ENCODE measurements around the gene ACTN4. TPM values are rescaled to one million over a fixed set of nuclear protein-coding genes. Genes with fewer than 3 reads are reported as not detected.
A peak's percentile ranks its signal among the peaks of the same experiment; 100 is the strongest.

ACTN4 gene
- total RNA-seq, 1 experiment from 2014 or later = 199 TPM

DNA sequence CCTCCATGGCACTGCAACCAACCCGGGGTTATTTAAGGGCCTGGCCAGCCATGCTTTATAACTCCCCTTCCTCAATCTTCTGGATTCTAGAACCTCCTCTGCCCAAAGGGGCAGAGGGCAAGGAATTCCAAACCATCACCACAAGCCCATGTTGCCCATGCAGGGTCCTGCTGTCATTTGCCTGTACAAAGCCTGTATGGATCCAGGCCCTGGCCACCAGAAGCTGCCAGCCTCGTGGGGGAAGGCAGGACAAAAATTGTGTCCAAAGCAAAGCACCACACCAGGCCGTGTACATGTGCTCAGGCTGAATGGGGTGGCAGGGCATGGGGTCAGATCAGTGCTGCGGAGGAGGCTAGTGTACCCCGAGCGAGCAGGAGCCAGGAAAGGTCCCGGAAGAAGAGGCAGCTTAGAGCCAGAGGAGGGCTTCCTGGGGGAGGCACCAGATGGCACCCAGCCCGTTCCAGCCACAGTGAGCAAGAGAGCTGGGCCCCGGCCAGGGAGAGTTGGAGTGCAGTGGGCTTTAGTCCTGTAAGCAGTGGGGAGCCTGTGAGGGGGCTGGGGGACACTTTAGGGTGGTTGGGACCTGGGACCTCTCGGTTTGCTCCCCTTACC is 61.1 kb downstream of the ACTN4 start:
- no peak for DNase-seq (ENCODE audit: low read depth)

DNA sequence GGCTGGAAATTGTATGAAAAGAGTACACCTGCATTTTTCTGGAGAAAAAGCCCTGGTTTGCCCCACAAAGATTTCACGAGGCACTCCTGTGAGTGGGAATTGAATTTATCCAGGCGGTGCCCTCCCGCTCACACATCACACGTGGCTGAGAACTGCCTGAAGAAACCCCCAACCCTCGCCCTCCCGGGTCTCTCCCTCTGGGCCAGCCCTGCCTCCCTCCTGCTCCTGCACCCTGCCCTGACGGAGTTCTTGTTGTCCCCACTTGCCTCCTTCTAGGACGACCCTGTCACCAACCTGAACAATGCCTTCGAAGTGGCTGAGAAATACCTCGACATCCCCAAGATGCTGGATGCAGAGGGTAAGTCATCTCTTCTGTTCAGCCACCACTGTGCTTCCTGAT is 61.7 kb downstream of the ACTN4 start:
- DNase-seq (ENCODE audit: low read depth) = no peak

DNA sequence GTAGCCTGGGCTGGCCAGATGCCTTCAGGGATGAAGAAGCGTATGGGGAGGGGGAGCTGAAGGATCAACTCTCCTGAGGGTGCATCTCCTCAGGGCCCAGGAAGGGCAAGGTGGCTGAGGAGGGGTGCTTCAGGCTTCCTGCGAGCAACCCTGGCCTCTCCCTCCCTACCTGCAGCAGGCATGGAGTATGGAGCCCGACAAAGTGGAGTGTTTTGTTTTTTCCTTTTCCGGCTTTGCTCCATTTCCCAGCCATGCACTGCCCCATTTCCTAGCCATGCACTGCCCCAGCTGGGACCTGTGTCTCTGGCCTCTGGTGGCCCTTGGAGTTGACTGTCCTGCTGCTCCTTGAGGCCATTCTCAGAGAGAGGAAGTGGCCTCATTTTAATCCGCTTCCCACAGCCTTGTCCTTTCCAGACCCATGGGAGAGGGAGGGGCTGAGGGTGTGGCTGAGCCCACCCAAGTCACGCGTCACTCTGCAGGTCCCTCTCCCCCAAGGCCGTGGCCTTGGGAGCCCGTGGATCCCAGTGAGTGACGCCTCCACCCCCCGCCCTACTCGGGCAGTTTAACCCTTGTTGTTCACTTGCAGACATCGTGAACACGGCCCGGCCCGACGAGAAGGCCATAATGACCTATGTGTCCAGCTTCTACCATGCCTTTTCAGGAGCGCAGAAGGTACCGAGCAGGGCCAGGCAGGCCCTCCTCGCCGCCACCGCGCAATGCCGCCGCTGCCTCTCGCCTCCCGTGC is 62.4 kb downstream of the ACTN4 start:
- DNase-seq (ENCODE audit: low read depth) = no peak

DNA sequence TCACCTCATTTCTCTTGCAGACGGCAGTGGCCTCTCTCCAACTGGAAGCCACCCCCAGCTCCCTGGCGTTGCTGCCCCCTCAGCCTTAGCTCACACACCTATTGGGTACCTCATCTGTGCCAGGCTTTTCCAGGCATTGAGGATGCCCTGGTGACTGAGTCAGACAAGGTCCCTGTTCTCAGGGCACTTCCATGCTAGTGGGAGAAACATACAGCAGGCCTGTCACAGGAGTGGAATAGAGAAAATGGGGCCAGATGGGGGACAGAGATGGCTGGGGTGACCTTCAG is 62.9 kb downstream of the ACTN4 start:
- no peak for DNase-seq (ENCODE audit: low read depth)

DNA sequence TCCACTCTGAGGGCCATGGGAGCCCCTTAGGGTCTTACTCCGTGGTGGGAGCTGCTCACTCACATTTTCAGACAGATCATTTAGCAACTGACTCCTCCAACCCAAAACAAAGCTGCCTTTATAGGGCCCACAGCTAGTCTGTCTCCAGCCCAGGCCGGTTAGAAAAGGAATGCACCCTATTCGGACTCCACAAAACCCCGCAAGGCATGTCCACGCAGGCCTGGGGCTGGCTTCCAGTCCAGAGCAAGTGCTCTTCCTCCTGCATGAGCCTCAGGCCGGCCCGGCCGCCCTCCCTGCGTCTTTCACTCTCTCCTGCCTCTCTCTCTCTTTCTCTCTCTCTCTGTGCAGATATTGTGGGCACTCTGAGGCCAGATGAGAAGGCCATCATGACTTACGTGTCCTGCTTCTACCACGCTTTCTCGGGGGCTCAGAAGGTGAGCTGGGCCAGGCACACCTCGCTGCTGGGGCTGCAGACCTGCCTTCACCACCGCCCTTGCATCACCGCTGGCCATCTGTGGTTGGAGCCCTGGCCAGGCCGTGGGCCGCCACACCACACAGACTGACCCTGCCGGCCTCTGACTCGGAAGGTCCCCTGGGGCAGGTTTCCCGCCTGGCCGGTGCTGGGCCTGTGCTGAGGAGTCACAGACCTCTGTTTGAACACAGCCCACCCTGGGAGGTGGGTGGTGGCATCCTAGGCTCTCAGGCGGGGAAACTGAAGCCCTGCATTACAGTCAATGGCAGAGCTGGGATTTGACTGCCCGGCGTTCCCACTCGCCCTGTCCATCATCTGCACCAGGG is 63.7 kb downstream of the ACTN4 start:
- DNase-seq (ENCODE audit: low read depth) = no peak

DNA sequence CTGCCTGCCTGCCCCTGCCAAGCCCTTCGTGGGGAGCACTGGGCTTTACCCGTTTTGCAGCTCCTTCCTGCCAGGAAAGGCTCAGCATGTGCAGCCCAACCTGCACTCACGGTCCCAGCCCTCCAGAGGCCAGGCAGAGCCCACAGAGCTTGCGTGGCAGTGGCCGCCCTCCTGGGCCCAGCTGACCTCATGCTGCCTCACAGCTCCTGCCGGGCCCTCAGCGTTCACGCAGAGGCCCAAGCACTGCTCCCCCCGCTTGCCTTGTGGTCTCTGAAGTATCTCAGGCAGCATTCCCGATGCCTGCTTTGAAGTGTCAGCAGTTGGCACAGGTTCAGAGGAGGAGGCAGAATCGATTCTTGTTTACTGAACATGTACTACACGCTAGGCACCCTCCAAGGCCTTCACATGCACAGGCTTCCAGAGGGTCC is 64.3 kb downstream of the ACTN4 start:
- peak; percentile 75 for DNase-seq (ENCODE audit: low read depth)

DNA sequence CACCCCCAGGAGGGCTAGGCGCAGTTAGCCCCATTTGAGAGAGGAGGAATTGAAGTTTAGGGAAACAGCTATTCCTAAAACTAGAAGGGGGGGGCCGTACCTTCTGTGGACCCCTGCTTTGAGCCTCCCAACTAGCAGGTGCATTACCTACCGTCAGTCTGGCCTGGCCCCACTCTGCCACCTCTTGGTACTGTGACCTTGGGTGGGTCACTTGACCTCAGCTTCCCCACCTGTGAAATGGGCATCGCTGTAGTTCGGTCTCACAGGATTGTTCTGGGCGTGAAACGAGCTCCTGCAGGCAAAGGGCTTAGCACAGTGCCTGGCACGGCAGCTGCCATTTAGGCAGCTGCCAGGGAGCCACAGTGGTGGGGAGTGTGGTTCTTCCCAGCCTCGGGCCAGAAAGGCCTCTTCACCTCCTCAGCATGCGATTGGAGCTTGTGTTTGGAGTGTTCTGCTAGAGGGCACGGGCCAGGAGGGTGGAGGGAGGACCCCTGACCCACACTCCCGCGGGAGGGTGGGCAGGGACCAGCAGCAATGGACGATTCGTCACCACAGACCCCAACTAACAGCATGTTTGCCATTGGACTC is 64.8 kb downstream of the ACTN4 start:
- no peak for DNase-seq (ENCODE audit: low read depth)

DNA sequence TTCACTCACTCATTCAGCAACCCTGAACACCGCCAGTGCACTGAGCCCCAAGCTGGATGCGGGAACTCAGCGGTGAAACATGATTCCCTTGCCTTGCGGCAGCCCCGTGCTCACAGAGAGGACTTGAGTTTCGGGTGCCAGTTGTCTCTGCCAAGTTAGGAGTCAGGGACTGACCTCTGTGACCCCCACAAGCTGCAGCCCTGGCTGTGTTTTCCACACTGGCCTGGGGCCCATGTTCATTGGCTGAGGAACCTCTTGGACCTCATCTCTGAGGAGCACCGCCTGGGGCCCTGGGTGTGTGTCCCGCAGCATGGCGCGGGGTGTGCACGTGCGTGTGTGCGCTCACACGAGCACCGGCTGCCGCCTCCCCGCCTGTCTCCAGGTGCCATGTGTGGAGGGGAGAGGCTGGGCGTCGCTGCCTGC is 65.8 kb downstream of the ACTN4 start:
- DNase-seq (ENCODE audit: low read depth) = no peak

DNA sequence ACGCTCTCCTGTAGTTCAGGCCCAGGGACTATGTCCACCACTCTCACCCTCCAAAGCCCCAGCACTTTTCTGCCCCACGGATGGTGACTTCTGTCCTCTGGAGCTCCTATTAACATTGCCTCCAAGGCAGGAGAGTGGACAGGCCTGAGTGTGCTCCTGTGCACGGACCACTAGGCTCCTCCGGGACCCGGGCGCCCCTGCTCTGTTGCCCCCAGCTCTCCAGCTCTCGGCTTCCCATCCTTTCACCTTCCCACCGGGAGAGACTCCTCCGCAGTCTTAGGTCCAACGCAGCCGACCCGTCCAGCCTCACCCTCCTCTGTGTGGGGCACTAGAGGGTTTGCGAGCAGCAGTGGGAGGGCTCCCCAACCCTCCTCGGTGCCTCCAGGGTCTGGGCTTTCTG is 66.4 kb downstream of the ACTN4 start:
- no peak for DNase-seq (ENCODE audit: low read depth)

DNA sequence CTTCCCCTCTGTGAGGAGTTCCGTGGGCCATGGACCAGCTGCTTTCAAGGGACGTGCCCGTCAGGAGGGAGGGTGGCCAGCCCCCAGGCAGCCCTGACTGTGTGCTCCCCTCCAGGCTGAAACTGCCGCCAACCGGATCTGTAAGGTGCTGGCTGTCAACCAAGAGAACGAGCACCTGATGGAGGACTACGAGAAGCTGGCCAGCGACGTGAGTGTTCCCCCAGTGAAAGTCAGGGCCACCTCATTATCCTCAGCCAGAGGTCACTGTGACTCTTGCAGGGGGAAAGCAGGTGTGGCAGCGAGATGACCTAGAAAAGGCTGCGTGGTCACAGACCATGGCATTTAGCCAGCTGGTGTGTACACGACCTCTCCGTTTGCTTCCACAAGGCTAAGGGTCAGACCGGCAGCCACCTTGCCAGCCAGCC is 66.9 kb downstream of the ACTN4 start:
- DNase-seq (ENCODE audit: low read depth) = no peak

DNA sequence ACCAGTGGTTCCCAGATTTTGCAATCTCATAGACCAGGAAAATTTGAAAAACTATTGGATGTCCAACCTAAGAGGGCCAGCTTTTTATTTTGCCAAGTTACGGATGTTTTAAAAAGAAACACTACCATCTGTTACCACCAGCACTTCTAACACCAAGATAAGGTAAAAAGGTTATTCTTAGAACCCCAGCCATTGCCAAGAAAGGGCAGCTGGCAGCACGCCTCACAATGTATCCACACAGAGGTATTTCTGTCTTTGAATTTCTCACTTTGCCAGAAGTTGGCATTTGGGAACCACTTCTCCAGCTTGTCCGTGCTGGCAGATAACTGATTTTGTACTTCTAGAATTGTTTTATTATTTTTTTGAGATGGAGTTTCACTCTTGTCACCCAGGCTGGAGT is 68.1 kb downstream of the ACTN4 start:
- DNase-seq (ENCODE audit: low read depth) = no peak

DNA sequence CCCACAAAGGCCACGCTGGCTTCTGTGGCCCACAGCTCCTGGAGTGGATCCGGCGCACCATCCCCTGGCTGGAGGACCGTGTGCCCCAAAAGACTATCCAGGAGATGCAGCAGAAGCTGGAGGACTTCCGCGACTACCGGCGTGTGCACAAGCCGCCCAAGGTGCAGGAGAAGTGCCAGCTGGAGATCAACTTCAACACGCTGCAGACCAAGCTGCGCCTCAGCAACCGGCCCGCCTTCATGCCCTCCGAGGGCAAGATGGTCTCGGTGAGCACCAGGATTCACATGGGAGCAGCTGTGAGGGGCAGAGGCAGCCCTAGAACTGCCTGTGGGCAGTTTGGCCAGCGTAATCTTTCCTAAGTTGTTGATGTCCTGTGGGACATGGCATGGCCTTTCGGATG is 69.6 kb downstream of the ACTN4 start:
- DNase-seq (ENCODE audit: low read depth) = no peak

DNA sequence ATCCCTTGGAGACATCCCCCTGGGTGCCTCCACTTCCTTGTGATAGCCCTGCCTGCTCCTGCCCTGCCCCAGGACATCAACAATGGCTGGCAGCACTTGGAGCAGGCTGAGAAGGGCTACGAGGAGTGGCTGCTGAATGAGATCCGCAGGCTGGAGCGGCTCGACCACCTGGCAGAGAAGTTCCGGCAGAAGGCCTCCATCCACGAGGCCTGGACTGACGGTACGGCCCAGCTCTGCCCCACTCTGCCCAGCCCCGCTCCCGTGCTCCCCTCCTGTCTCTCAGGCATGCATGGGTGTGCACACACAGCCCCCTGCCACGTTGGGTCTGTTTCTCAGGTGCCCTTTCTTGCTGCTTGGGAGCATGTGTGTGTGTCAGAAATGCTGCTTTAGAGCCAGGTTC is 70.4 kb downstream of the ACTN4 start:
- DNase-seq (ENCODE audit: low read depth) = no peak

DNA sequence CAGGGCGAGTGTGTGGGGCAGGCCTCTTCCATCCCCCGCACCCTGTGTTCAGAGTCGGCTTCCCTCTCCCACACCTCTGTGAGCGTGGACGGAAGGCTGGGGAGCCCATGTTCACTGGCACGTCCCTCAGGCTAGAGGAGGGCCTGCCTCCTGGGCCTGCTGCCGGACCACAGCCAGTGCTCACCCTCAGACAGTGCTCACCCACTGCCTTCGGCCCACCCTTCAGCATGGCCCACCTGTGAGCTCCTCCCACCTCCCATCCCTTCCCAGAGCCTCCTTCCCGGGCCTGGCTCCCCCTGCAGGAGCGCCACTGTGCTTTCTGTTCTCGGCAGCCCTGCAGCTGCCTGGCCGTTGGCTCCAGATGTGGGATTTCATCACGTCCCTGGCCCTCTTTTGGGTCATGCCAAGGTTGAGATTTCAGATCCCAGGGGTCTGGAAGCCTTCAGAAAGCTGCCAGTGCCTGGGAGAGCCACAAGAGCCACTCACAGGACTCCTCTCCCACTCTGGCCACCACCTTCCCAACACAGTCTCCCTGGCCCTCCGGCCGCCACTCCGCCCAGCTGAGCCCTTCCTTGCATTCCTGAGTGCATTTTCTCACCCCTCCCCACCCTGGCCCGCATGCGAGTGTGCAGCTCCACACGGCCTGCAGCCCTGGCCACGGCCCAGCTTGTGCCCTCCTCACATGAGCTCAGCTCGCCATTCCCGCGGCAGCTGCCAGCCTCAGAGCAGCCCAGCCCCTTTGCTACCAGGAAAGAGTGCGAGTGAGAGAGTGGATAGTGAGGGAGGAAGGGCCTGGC is 71.5 kb downstream of the ACTN4 start:
- no peak for DNase-seq (ENCODE audit: low read depth)

DNA sequence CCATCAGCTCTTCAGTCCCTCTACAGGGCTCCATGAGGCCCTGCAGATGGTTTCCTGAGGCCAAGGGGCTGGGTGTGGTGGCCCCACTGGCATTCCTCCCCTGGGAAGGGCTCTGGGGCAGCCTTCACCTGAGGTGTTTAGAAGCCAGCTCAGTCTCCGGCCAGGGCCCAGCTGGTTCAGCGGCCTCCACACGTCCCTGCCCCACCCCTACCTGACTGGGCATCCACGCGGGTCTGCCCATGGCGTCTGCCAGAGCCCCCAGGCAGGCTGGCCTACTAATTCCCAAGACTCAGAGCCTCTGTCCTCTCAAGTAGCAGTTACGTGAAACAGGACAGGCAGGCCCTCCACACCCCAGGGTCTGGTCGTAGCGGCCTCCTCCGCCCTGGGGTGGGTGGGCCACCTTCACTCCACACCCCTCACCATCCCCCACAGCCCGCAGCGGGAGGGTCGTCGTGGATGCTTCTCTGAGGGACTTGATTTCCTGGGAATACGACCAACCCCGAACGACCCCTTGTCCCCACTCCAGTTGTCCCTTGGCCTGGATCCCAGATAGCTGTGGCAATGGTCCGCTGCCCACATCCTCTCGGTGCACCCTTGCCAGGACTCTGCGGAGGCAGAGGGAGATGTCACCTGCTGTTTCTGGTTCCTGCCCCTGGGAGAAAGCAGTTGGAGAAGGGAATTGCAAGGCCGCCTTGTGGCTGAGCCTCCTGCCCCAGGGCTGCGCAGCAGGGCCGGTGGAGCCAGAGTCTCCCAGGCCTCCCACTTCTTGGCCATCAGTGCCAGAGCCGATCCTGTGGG is 72.5 kb downstream of the ACTN4 start:
- DNase-seq (ENCODE audit: low read depth) = no peak

DNA sequence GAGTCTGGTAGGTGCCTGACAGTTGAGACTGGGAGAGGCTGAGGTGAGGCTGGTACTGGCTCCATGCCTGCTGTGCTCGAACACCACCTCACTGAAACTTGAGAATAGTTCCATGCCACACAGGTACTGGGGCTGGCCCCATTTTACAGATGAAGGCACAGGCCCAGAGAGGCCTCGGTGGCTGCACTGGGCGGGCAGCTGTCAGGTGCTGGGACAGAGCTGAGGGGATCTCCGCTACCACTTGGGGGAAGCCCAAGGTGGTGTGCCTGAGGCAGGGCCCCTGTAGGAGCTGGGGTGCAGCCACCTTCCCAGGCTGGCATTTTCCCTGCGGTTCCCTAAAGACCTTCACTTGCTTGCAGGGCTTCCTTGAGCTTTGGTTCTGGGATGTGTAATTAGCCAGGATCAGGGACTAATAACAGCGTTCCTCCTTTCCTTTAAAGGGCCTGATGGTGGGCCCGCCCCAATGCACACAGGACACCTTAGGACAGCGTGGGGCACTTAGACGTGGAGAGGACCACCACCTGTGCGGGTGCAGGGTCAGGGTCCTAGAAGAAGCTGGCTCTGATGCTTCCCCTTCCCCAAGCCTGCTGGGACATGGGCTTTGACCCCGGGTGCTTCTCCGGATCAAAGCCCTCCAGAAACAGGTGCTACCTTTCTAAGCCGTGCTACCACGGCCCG is 73.2 kb downstream of the ACTN4 start:
- DNase-seq (ENCODE audit: low read depth) = no peak

DNA sequence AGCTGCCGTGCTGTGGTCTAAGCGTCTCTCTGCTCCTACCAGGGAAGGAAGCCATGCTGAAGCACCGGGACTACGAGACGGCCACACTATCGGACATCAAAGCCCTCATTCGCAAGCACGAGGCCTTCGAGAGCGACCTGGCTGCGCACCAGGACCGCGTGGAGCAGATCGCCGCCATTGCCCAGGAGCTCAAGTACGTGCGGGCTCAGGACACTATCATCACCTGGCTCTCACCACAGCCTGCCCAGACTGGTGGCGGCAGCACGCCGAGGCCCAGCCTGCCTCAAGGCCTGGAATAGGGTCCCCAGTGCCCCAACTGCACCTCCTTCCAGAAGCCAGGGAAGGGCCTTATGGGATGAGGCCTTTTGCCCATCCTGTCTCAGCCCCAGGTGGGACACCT is 74.0 kb downstream of the ACTN4 start:
- DNase-seq (ENCODE audit: low read depth) = no peak

DNA sequence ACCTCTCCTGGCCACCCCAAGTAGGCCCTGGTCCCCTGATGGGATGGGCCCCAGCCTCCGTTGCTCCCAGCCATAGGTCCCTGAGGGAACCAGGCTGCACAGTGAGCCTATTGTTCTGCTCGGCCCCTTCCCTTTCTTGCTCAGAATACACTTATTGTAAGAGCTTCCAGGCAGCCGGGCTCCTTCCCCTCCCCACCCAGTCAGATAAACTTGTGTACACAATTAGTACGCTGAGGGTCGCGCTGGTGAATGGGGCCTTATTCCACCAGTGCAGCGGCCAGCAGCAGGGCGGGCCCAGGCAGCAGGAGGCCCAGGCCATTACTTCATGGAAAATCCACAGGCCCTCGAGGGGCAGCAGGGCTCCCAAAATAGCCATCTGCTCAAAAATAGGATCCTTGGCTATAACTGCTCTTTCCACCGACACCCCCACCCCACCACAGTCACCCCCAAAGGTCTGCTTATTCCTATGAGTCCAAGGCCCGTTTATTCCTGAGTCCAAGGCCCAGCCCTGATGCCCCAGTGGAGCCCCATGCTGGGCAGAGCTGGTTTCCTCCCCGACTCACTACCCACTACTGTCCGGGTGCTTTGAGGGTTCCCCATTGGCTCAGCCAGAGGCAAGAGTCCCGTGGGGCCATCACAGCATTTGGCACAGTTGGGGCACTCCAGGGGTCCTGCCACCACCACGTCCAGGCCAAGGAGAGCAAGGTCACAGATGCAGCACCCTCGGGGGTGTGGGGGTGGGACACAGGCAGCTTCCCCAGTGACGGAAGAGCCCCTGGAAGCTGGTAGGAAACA is 74.7 kb downstream of the ACTN4 start:
- DNase-seq (ENCODE audit: low read depth) = no peak

DNA sequence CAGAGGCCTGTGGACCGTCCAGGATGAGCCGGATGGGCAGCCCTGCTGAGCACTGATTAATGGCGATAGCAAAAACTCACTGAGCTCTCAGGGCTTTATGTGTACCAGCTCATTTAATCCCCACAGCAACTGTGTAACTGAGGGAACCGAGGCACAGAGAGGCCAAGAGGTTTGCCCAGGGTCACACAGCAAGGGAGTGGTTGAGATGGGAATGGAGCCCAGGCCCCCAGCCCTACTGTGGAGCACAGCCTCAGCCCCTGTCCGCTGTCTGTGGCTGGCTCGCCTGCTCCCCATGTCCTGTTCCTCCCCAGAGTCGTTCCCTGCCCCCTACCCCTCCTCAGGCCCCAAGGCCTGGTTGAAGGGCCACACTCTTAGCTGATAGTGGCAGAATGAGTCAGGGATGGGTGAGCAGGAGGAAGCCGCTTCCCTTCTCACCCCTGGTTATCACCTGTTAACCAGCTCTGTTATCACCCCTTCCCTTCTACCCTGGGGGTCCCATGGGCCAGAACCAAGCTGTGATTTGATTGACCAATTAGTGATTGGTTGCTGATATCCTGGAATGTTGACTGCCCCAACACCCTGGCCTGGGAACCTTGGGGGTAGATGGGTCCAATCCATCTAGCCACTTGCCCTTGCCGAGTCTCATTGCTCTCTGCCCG is 75.6 kb downstream of the ACTN4 start:
- no peak for DNase-seq (ENCODE audit: low read depth)

All from Daoy (cell line).